Prostate gland (tissue), 2 donors: ENCODE results near the gene RTN4RL1.

ENCODE experiments used
- POLR2A ChIP-seq: fragments of 450-650 bp; IDR thresholded peaks from one replicate; pipeline ENCODE4 v1.6.1; 2016; ENCODE audit warnings: antibody characterized with exemption, mild to moderate bottlenecking
- POLR2AphosphoS5 ChIP-seq: sonication (generic); formaldehyde crosslinking; IDR thresholded peaks from one replicate; pipeline ENCODE4 v1.6.1; 2017; ENCODE audit warnings: antibody characterized with exemption
- TF ChIP-seq, protein P1 (sequence below), 4 experiments: fragments of 200-600 bp in 2 of 4; fragments of 450-650 bp in 2 of 4; sonication (generic) in 2 of 4; IDR thresholded peaks; 1 replicate in 3 of 4; 2 replicates in 1 of 4; pipeline ENCODE4 v1.5.1; 2016 to 2019; ENCODE audit warnings: antibody characterized with exemption in 4 of 4, mild to moderate bottlenecking in 2 of 4, moderate library complexity in 2 of 4

GRCh38 chr17:1985686-1986085 lies 39.4 kb downstream of the RTN4RL1 start:
- TF ChIP-seq POLR2A, result no peak
- no peak for TF ChIP-seq POLR2AphosphoS5
- TF ChIP-seq, protein P1, sequence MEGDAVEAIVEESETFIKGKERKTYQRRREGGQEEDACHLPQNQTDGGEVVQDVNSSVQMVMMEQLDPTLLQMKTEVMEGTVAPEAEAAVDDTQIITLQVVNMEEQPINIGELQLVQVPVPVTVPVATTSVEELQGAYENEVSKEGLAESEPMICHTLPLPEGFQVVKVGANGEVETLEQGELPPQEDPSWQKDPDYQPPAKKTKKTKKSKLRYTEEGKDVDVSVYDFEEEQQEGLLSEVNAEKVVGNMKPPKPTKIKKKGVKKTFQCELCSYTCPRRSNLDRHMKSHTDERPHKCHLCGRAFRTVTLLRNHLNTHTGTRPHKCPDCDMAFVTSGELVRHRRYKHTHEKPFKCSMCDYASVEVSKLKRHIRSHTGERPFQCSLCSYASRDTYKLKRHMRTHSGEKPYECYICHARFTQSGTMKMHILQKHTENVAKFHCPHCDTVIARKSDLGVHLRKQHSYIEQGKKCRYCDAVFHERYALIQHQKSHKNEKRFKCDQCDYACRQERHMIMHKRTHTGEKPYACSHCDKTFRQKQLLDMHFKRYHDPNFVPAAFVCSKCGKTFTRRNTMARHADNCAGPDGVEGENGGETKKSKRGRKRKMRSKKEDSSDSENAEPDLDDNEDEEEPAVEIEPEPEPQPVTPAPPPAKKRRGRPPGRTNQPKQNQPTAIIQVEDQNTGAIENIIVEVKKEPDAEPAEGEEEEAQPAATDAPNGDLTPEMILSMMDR (IDR thresholded peaks at IDR 0.05), result no peak
